GM19239 (cell line): ENCODE results near the gene SUDS3.

Experiments
- DNase-seq: peaks from one replicate; pipeline ENCODE4 v3.0.0; 2011; ENCODE audit warnings: low spot score; ENCODE audit not compliant: insufficient read length
- FAIRE-seq: peaks from 2 replicates; lab custom pipeline; 2011; peaks lifted over from hg19 to GRCh38; lab: Jason Lieb, UNC

The SUDS3 gene

GRCh38 chr12:118436002-118436730, 59.8 kb downstream of the SUDS3 start:
- DNase-seq = no peak

GRCh38 chr12:118436986-118437385, 60.6 kb downstream of the SUDS3 start:
- DNase-seq (no peak), FAIRE-seq (no peak)

More at GRCh38 chr12:118436002-118436730, 59.8 kb downstream of the SUDS3 start:
- peak; percentile 37 for FAIRE-seq

DNA sequence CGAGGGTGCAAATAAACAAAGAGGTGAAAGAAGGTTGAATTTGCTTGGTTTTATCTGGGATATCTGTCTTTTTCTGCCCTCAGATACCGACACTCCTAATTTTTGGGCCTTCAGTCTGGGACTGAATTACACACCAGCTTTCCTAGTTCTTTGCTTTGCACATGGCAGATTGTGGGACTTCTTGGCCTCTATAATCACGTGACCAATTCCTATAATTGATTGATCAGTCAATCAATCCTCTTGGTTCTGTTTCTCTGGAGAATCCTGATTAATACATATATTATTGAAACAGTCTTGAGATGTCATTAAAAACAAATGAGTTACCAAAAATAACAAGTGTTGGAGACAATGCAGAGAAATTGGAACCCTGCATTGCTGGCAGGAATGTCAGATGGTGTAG, 62.7 kb downstream of the SUDS3 start:
- DNase-seq (no peak), FAIRE-seq (no peak)

DNA sequence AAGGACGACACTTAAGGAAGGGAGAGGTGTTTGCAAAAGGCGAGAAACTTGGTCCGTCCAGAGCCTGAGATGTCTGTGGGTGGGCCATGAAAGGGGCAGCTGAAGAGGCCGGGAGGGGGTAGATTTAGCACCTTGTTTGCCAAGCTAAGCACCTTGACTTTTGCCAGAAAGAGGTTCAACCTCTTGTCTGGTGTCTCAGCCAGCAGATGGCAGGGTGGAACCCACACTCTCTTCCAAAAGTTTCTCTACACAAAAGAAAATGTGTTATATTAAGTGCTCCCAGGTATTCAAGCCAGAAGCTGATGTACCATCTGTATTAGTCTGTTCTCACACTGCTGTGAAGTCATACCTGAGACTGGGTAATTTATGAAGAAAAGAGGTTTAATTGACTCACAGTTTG, 69.9 kb downstream of the SUDS3 start:
- FAIRE-seq (no peak), DNase-seq (no peak)

GRCh38 chr12:118447181-118447580, 70.8 kb downstream of the SUDS3 start:
- FAIRE-seq = no peak

DNA sequence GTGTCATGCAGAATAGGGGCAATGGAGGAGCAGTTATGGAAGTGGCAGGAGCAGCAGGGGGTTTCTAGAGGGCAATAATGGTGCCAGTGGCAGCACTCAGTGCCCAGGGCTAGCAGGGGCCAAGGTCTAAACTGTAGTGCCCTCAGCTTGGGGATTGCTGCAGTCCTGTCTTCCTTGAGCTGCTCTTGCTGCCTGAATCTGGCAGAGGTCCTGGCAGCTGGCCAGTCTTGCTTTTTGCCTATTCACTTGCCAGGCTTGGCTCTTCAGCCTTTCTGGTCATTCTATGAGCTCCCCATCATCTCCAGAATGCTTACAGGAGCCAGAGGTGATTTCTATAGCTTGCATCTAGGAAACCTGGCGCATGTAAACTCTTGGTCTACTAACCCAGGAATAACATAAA, 72.0 kb downstream of the SUDS3 start:
- no peak for FAIRE-seq

More at GRCh38 chr12:118447181-118447580, 70.8 kb downstream of the SUDS3 start:
- DNase-seq = no peak

DNA sequence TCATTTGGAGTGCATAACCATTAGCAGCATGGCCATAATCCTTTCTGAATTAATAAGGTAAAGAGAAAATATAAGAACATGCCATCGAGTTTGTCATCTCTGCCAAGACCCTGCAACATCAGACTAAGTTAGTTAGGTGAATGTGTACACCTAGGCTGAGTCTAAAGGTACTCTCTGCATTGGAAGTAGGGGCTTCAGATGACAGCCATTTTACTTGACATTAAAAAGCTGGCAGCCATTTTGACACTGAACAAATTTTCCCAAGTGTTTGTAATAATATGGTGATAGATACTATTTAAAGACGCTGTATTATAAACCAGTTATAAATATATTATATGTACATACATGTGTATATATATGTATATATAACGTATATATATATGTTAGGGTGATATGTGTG, 79.0 kb downstream of the SUDS3 start:
- FAIRE-seq = no peak
- DNase-seq = no peak

More for the DNA sequence above, 72.0 kb downstream of the SUDS3 start:
- no peak for DNase-seq

- DNase-seq (no peak), FAIRE-seq (no peak)
Measured at GRCh38 chr12:118456741-118457140, 80.4 kb downstream of the SUDS3 start.

- FAIRE-seq (no peak), DNase-seq (no peak)
Measured at GRCh38 chr12:118459110-118459509, 82.8 kb downstream of the SUDS3 start.

- FAIRE-seq (no peak), DNase-seq (no peak)
Measured at GRCh38 chr12:118463677-118464076, 87.3 kb downstream of the SUDS3 start.

DNA sequence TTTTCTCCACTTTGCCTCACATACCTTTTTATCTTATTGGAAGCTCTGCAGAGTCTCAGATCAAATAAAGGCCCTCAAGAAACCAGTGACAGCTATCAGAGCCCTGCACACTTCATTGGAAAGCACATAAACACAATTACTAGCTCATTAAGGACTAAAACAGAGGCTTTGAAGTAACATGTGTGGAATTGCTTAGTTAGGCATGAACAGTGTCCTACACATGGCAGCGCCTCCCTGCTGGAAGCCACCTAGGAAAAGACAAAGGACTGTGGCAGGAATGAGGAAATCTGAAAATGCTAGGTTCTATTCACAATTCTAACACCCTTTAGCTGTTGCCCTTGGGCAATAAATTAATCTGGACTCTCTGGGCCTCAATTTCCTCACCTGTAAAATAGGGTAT, 89.4 kb downstream of the SUDS3 start:
- no peak for DNase-seq
- FAIRE-seq = no peak
